Right cardiac atrium (tissue), 5 donors: ENCODE measurements around the gene TMTC3. TPM values are rescaled to one million over a fixed set of nuclear protein-coding genes. Genes with fewer than 3 reads are reported as not detected.

Source experiments
- ATAC-seq, 2 donors: fragments of 200-7000 bp; cut with Tn5 transposase; one replicate each; pipeline versions ENCODE4 v1.8.0 to v1.9.1; 2020; ENCODE audit warnings: moderate library complexity in 2 of 2, mild to moderate bottlenecking in 1 of 2
- DNase-seq, 3 donors: peaks; one replicate each; pipeline ENCODE4 v3.0.0-alpha.2; 2020
- H3K27ac ChIP-seq: one replicate; pipeline ENCODE4 v1.5.1; 2013; ENCODE audit warnings: mild to moderate bottlenecking, low read length, control low read depth, moderate library complexity
- H3K27me3 ChIP-seq: one replicate; pipeline ENCODE4 v1.6.1; 2013; ENCODE audit not compliant: control insufficient read depth, insufficient read depth
- H3K4me1 ChIP-seq: one replicate; pipeline ENCODE4 v1.6.1; 2013; ENCODE audit warnings: low read length; ENCODE audit not compliant: control insufficient read depth, insufficient read depth
- H3K4me3 ChIP-seq: one replicate; pipeline ENCODE4 v1.5.1; 2013; ENCODE audit warnings: low read length, control low read depth
- H3K9me3 ChIP-seq: one replicate; pipeline ENCODE4 v1.6.1; 2013; ENCODE audit warnings: low read length; ENCODE audit not compliant: control insufficient read depth
- WGBS: extraction: QIAGEN DNeasy Blood & Tissue Kit; methylation state at CpG from one replicate; pipeline ENCODE4 v1.1.7; 2013; 5-methylcytosine and 5-hydroxymethylcytosine counted together
- intact Hi-C, 4 donors: fragments of 100-400 bp; cut with DNase I; formaldehyde crosslinking; loops; one replicate each; pipeline versions ENCODE4 v1.11.0 to v1.14.0; 2022 to 2023
- polyA plus RNA-seq: library from polyadenylated mRNA; stranded (reverse); fragments of 200-250 nt; gene quantifications from one replicate; pipeline ENCODE4 v1.2.3, GENCODE V29; 2013
- total RNA-seq, 4 donors: library from RNA; stranded (reverse); fragmentation: NEBNext Ultra II Directional; extraction: Animal tissue kit (Norgen Biotek cat#: 25700); gene quantifications; one replicate each; pipeline ENCODE4 v1.2.1, GENCODE V29; 2021
- donor health status: healthy with polysubstance abuse.
- donor health status: DM: no; HTN: yes; CAD: no.
- donor health status: DM: no; HTN: no; CAD: no.
- donor health status: DM: no; HTN: yes; CAD: no; lungs with severe emphysema.
- donor health status: DM: yes; HTN: yes; CAD: no.

Gene TMTC3
- total and polyA plus RNA-seq, 5 donors = 2.1 to 15.2 (median 12.6) TPM

DNA sequence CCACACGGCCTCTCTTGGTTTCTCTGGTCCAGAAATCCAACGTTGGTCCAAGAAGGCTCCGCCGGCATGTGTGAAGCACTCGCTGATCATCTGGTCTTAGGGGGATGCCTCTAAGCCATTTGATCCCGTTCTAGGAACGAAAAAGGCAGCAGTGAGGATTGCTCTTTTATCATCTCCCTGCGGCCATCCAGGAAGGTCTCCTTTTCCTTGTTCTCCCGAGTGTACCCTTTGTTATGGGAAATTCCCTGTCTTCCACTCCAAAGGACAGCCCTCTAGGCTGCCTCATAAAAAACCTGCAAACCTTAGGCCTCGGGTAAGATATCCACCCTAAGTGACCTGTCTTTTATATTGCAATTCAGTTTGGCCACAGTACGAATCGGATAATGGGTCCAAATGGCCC, 85.8 kb downstream of the TMTC3 start:
- 92% methylated on average over 12 of the region's 12 CpGs for WGBS
- Histone ChIP-seq H3K4me3 (no peak overlapping the region), H3K27ac (no peak overlapping the region), H3K9me3 (no peaks in the 10 kb centered on the region), H3K4me1 (no peaks in the 10 kb centered on the region), H3K27me3 (no peaks in the 10 kb centered on the region)
- intact Hi-C loops = no loop called here
- ATAC-seq (no peak), DNase-seq (no peak)

DNA sequence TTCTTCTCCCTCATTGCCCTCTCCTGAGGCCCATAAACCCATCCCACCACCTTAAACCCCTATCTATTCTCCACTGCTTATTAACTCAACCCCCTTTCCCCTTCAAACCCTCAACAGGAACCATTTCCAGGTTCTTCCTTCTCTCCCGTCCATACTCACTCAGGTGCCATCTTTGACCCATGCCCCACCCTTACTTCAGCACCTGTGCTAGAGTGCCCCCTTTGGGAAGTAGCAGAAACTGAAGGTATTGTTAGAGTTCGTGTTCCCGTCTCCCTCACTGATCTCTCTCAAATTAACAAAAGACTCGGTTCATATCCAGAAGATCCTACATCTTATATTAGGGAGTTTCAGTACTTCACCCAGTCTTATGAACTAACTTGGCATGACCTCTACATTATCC, 86.6 kb downstream of the TMTC3 start:
- Histone ChIP-seq H3K27me3 (no peaks in the 10 kb centered on the region), H3K27ac (no peak overlapping the region), H3K9me3 (no peaks in the 10 kb centered on the region), H3K4me3 (no peak overlapping the region), H3K4me1 (no peaks in the 10 kb centered on the region)
- intact Hi-C loops = no loop called here
- no peak for DNase-seq
- no peak for ATAC-seq
- 93% methylated on average over 4 of the region's 4 CpGs for WGBS

GRCh38 chr12:88230271-88230670, 88.2 kb downstream of the TMTC3 start:
- H3K4me1 ChIP-seq = no peaks in the 10 kb centered on the region
- intact Hi-C loops = no loop called here

DNA sequence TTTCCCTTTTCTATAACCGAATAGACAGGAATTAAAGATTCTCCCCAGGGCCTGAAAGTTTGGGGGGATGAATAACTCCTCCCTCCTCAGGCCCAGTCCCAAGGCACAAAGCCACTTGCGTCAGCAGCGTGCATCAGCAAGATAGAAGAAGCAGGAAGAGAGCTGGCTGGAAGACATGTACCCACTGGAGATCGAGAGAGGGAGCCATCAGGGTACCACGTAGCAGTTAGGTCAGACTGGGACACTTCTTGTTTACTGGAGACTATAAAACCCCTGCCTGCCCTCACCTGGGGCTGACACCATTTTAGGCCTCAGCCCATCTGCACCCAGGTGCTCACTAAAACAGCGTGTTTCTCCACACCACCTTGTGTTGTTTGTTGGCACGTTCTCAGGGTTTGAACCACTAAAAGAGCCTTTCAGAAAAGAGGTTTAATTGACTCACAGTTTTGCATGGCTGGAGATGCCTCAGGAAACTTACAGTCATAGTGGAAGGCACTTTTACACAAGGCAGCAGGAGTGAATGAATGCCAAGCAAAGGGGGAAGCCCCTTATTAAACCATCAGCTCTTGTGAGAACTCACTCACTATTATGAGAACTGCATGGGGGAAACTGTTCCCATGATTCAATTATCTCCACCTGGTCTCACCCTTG, 93.2 kb downstream of the TMTC3 start:
- H3K27me3 ChIP-seq = no peaks in the 10 kb centered on the region
- ATAC-seq (no peak), DNase-seq (peak in 1 of 3 donors; percentile 13)
- H3K4me1 ChIP-seq = no peaks in the 10 kb centered on the region
- WGBS = 92% methylated on average over 7 of the region's 7 CpGs
- H3K4me3 ChIP-seq = no peak overlapping the region
- intact Hi-C loops = no loop called here
- H3K27ac ChIP-seq = no peak overlapping the region
- H3K9me3 ChIP-seq = no peaks in the 10 kb centered on the region

More at GRCh38 chr12:88230271-88230670, 88.2 kb downstream of the TMTC3 start:
- no peak overlapping the region for H3K4me3 ChIP-seq
- no peak overlapping the region for H3K27ac ChIP-seq
- DNase-seq (no peak), ATAC-seq (no peak)
- 86% methylated on average over 2 of the region's 2 CpGs for whole genome bisulfite sequencing
- no peaks in the 10 kb centered on the region for H3K9me3 ChIP-seq
- no peaks in the 10 kb centered on the region for H3K27me3 ChIP-seq

DNA sequence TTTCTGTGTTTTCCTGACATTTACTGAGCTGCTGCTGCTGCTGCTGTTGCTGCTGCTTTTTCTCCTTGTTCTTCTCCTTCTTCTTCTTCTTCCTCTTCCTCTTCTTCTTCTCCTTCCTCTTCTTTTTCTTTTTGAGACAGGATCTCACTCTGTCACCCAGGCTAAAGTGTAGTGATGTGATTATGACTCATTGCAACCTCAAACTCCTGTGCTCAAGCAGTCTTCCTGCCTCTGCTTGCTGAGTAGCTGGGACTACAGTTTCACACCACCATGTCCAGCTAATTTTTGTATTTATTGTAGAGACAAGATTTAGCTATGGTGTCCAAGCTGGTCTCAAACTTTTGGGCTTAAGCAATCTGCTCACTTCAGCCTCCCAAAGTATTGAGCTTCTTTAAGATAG, 95.8 kb downstream of the TMTC3 start:
- Histone ChIP-seq H3K27ac (no peak overlapping the region), H3K9me3 (no peaks in the 10 kb centered on the region), H3K4me3 (no peak overlapping the region), H3K27me3 (no peaks in the 10 kb centered on the region), H3K4me1 (no peaks in the 10 kb centered on the region)
- intact Hi-C loops = no loop called here
- ATAC-seq (no peak), DNase-seq (no peak)

GRCh38 chr12:88238406-88238805, 96.3 kb downstream of the TMTC3 start:
- Histone ChIP-seq H3K4me3 (no peak overlapping the region), H3K27ac (no peak overlapping the region), H3K9me3 (no peaks in the 10 kb centered on the region), H3K27me3 (no peaks in the 10 kb centered on the region), H3K4me1 (no peaks in the 10 kb centered on the region)
- intact Hi-C loops = no loop called here
- WGBS = 97% methylated on average over 1 of the region's 1 CpG
- DNase-seq = peak in 1 of 3 donors; percentile 5
- ATAC-seq = no peak

GRCh38 chr12:88241862-88242570, 99.9 kb downstream of the TMTC3 start:
- ATAC-seq (peak in 1 of 2 donors; percentile 64), DNase-seq (peak in 2 of 3 donors; percentile 14 to 23)

GRCh38 chr12:88242571-88242925, 100.4 kb downstream of the TMTC3 start:
- 56% methylated on average over 1 of the region's 1 CpG for WGBS
- intact Hi-C loops = no loop called here
- DNase-seq (no peak), ATAC-seq (no peak)
- Histone ChIP-seq H3K27me3 (no peaks in the 10 kb centered on the region), H3K9me3 (no peaks in the 10 kb centered on the region), H3K4me1 (no peaks in the 10 kb centered on the region), H3K4me3 (no peak overlapping the region), H3K27ac (no peak overlapping the region)

More at GRCh38 chr12:88241862-88242570, 99.9 kb downstream of the TMTC3 start:
- Histone ChIP-seq H3K4me3 (no peak overlapping the region), H3K27ac (no peak overlapping the region), H3K27me3 (no peaks in the 10 kb centered on the region), H3K4me1 (no peaks in the 10 kb centered on the region), H3K9me3 (no peaks in the 10 kb centered on the region)
- WGBS = 91% methylated on average over 4 of the region's 4 CpGs
- intact Hi-C loops = no loop called here

GRCh38 chr12:88242939-88243338, 100.8 kb downstream of the TMTC3 start:
- H3K4me1 ChIP-seq = no peaks in the 10 kb centered on the region
- H3K27ac ChIP-seq = no peak overlapping the region
- H3K4me3 ChIP-seq = no peak overlapping the region
- ATAC-seq (no peak), DNase-seq (no peak)
- intact Hi-C loops = no loop called here
- H3K27me3 ChIP-seq = no peaks in the 10 kb centered on the region
- no peaks in the 10 kb centered on the region for H3K9me3 ChIP-seq

DNA sequence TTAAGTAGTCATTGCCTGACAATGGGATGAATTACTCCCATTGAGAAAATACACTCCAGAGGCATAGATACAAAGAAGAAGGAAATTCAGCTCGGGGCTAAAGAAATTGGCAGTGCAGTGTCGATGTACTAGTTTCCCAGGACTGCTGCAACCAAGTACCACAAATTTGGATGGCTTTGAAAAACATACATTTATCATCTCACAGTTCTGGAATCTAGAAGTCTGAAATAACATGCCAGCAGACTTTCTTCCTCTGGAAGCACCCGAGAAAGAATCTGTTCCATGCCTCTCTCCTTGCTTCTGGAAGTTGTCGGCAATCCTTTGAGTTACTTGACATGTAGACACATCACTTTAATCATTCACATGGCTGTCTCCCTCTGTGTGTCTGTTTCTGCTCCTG, 101.9 kb downstream of the TMTC3 start:
- Histone ChIP-seq H3K27ac (no peak overlapping the region), H3K9me3 (no peaks in the 10 kb centered on the region), H3K4me1 (no peaks in the 10 kb centered on the region), H3K27me3 (no peaks in the 10 kb centered on the region), H3K4me3 (no peak overlapping the region)
- WGBS = 59% methylated on average over 4 of the region's 4 CpGs
- intact Hi-C loops = no loop called here
- no peak for ATAC-seq
- DNase-seq = no peak

DNA sequence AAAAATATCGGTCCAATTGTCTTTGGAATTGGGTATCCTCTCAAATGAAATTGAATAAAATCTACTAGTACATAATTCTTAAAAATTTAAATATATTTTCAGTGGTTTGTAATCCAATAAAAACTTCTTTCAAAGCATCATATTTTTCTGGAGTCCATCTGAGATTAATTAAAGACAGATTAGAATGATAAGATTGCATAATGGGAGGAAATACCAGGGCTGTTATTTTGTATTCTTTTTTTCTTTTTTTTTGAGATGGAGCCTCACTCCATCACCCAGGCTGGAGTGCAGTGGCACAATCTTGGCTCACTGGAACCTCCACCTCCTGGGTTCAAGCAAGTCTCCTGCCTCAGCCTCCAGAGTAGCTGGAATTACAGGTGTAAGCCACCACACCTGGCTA, 103.8 kb downstream of the TMTC3 start:
- H3K4me3 ChIP-seq = no peak overlapping the region
- no peaks in the 10 kb centered on the region for H3K4me1 ChIP-seq
- H3K9me3 ChIP-seq = no peaks in the 10 kb centered on the region
- DNase-seq = no peak
- H3K27me3 ChIP-seq = no peaks in the 10 kb centered on the region
- no peak for ATAC-seq
- no peak overlapping the region for H3K27ac ChIP-seq
- intact Hi-C loops = no loop called here
- WGBS = 95% methylated on average over 1 of the region's 1 CpG
